GM18499 (cell line): ENCODE results near the gene C16orf90.
"Not testable (repeated sequence)": the region's sequence is repeated elsewhere in the genome, so short reads cannot be mapped to it uniquely, and the experiment has no call there.

Source experiments
- ATAC-seq: cut with Tn5 transposase; IDR thresholded peaks from one replicate; pipeline ENCODE4 v1.9.1; 2021; ENCODE audit warnings: moderate number of reproducible peaks; ENCODE audit not compliant: insufficient read depth, unreplicated experiment

C16orf90 gene

GRCh38 chr16:3495176-3495575 lies at the start of gene C16orf90:
C16orf90 (minus strand) TSS chr16:3495489; CDS start chr16:3495421, 68 bp downstream.
- no peak for ATAC-seq

- no peak for ATAC-seq
Observed at GRCh38 chr16:3542601-3543373, 47.5 kb upstream of the C16orf90 start.

- no peak for ATAC-seq
Observed at GRCh38 chr16:3541527-3542155, 46.4 kb upstream of the C16orf90 start.

GRCh38 chr16:3538222-3538621 lies 42.9 kb upstream of the C16orf90 start:
- no peak for ATAC-seq

GRCh38 chr16:3536851-3537250 lies 41.6 kb upstream of the C16orf90 start:
- no peak for ATAC-seq

GRCh38 chr16:3536271-3536731 lies 41.0 kb upstream of the C16orf90 start:
- no peak for ATAC-seq

GRCh38 chr16:3534126-3534525 lies 38.8 kb upstream of the C16orf90 start:
- ATAC-seq: no peak

- ATAC-seq: no peak
Observed at GRCh38 chr16:3532741-3533140, 37.5 kb upstream of the C16orf90 start.

- no peak for ATAC-seq
Observed at GRCh38 chr16:3530371-3530914, 35.2 kb upstream of the C16orf90 start.

GRCh38 chr16:3529175-3529574 lies 33.9 kb upstream of the C16orf90 start:
- no peak for ATAC-seq

GRCh38 chr16:3528406-3528805 lies 33.1 kb upstream of the C16orf90 start:
- no peak for ATAC-seq

- ATAC-seq: not testable (repeated sequence)
Observed at GRCh38 chr16:3527216-3527829, 32.0 kb upstream of the C16orf90 start.

GRCh38 chr16:3525951-3526350 lies 30.7 kb upstream of the C16orf90 start:
- ATAC-seq: no peak

GRCh38 chr16:3523281-3523680 lies 28.0 kb upstream of the C16orf90 start:
- ATAC-seq: no peak

GRCh38 chr16:3520841-3521240 lies 25.6 kb upstream of the C16orf90 start:
- no peak for ATAC-seq

GRCh38 chr16:3520413-3520812 lies 25.1 kb upstream of the C16orf90 start:
- ATAC-seq: no peak

GRCh38 chr16:3519581-3519980 lies 24.3 kb upstream of the C16orf90 start:
- no peak for ATAC-seq

GRCh38 chr16:3518986-3519348 lies 23.7 kb upstream of the C16orf90 start:
- no peak for ATAC-seq

- ATAC-seq: no peak
Observed at GRCh38 chr16:3518292-3518985, 23.1 kb upstream of the C16orf90 start.

- ATAC-seq: no peak
Observed at GRCh38 chr16:3515897-3516296, 20.6 kb upstream of the C16orf90 start.

GRCh38 chr16:3514621-3515020 lies 19.3 kb upstream of the C16orf90 start:
- no peak for ATAC-seq
